ENCODE results near the gene ATF7IP2.

DNA sequence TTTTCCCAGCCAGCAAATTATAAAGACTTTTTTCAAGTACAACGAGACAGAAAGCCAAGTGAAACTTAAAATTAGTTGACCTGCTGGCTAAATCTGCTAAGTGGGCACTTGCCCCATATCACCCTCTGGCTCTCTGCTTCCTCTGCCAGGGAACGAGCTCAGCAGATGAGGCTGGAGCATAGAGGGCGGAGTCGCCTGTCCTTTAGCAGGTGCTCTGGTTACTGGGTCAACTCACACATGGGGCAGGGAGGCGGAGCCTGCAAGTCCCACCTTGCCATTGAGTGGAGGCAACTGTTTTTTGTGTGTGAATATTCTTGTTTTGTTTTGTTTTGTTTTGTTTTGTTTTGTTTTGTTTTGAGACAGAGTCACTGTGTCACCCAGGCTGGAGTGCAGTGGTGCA, 132.0 kb downstream of the ATF7IP2 start:
- TF ChIP-seq, protein P1, sequence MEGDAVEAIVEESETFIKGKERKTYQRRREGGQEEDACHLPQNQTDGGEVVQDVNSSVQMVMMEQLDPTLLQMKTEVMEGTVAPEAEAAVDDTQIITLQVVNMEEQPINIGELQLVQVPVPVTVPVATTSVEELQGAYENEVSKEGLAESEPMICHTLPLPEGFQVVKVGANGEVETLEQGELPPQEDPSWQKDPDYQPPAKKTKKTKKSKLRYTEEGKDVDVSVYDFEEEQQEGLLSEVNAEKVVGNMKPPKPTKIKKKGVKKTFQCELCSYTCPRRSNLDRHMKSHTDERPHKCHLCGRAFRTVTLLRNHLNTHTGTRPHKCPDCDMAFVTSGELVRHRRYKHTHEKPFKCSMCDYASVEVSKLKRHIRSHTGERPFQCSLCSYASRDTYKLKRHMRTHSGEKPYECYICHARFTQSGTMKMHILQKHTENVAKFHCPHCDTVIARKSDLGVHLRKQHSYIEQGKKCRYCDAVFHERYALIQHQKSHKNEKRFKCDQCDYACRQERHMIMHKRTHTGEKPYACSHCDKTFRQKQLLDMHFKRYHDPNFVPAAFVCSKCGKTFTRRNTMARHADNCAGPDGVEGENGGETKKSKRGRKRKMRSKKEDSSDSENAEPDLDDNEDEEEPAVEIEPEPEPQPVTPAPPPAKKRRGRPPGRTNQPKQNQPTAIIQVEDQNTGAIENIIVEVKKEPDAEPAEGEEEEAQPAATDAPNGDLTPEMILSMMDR (conservative IDR thresholded peaks at IDR 0.05): no peak
- no peak for TF ChIP-seq ZFX (IDR thresholded peaks at IDR 0.05)
